ENCODE results near the gene THPO. TPM values are rescaled to one million over a fixed set of nuclear protein-coding genes. Genes with fewer than 3 reads are reported as not detected.

THPO gene
- total and polyA plus RNA-seq, 2 donors (not counting 3 experiments of a cell fraction or from before 2014, with no cell fraction given): 0.08 TPM; not detected in 1

DNA sequence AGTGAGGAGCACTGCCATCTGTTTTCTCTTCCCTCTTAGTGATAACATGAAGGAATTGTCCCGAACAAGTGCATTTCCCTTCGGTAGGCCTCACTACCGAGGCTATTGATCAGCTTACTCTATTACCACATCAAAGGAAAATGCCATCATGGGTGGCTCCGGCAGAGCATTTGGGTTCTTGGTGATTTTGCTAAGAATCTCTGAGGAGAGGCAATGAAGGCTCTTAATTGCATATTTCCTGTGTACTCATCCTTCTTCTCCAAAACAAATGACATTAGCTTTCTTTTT, 37.1 kb upstream of the THPO start:
- Histone ChIP-seq H3K36me3 (ENCODE audit: control insufficient read depth in 2 of 2, extremely low read depth in 1 of 2, insufficient read depth in 2 of 2, low read length in 2 of 2) (no peaks in the 10 kb centered on the region), H3K9ac (replicated peaks; ENCODE audit: extremely low read depth, insufficient read depth, low read length) (no peak overlapping the region), H3K4me1 (ENCODE audit: control insufficient read depth, extremely low read depth, insufficient read depth, low read length) (no peaks in the 10 kb centered on the region), H3K27ac (ENCODE audit: insufficient read depth, low read depth, low read length) (no peak overlapping the region), H3K27me3 (ENCODE audit: control insufficient read depth in 2 of 2, insufficient read depth in 2 of 2, low read length in 2 of 2) (no peaks in the 10 kb centered on the region), H3K9me3 (replicated peaks; ENCODE audit: control insufficient read depth, insufficient read depth, low read length) (no peaks in the 10 kb centered on the region), H3K79me2 (ENCODE audit: control insufficient read depth, insufficient read depth, low read length) (no peaks in the 10 kb centered on the region), H2AFZ (ENCODE audit: low read depth, low read length) (no peak overlapping the region), H4K20me1 (replicated peaks; ENCODE audit: control insufficient read depth, extremely low read depth, insufficient read depth, low read length) (no peaks in the 10 kb centered on the region), H3K4me3 (replicated peaks in 1 of 3; ENCODE audit: insufficient read depth in 1 of 3, low read depth in 1 of 3, low read length in 3 of 3) (no peak overlapping the region), H3K4me2 (ENCODE audit: insufficient read depth, low read length) (no peak overlapping the region), H3K9me1 (replicated peaks; ENCODE audit: control insufficient read depth, extremely low read depth, insufficient read depth, low read length) (no peaks in the 10 kb centered on the region)
- ChIA-PET CTCF (interaction anchor here (3.6 to 13.7 kb wide), 4 partner anchors 43 to 125 kb away, joined by 17 to 198 read pairs (median 102); no protein-coding TSS in a partner anchor), POLR2A (no interaction called here)
- intact Hi-C loops (cut with micrococcal nuclease) (no loop called here), dilution Hi-C loops (cut with MboI; ENCODE audit: extremely low pct_ligation_motif_present, low sequenced_read_pairs) (no loop called here)
- DNase-seq (ENCODE audit: low read depth, low spot score): no peak
- FAIRE-seq: no peak
- TF ChIP-seq FOS (IDR thresholded peaks at IDR 0.05; ENCODE audit: borderline replicate concordance, insufficient read depth, low read length) (no peak), MYC (IDR thresholded peaks at IDR 0.05; ENCODE audit: low read depth, low read length) (no peak), JUN (IDR thresholded peaks at IDR 0.05; ENCODE audit: borderline replicate concordance, insufficient read depth, insufficient read length, low read depth) (no peak), GATA2 (IDR thresholded peaks at IDR 0.05; ENCODE audit: insufficient read depth, insufficient read length, low read depth, low read length) (no peak), EZH2 (IDR thresholded peaks at IDR 0.05; ENCODE audit: borderline replicate concordance, low read depth, low read length, severe bottlenecking) (no peak), MAX (IDR thresholded peaks at IDR 0.05; ENCODE audit: insufficient read depth, insufficient read length) (no peak), POLR2A (IDR thresholded peaks at IDR 0.05; ENCODE audit: low read depth, low read length) (no peak), POLR2AphosphoS5 (IDR thresholded peaks at IDR 0.05; ENCODE audit: insufficient read depth, low read depth, low read length) (no peak)
- TF ChIP-seq, protein P1, sequence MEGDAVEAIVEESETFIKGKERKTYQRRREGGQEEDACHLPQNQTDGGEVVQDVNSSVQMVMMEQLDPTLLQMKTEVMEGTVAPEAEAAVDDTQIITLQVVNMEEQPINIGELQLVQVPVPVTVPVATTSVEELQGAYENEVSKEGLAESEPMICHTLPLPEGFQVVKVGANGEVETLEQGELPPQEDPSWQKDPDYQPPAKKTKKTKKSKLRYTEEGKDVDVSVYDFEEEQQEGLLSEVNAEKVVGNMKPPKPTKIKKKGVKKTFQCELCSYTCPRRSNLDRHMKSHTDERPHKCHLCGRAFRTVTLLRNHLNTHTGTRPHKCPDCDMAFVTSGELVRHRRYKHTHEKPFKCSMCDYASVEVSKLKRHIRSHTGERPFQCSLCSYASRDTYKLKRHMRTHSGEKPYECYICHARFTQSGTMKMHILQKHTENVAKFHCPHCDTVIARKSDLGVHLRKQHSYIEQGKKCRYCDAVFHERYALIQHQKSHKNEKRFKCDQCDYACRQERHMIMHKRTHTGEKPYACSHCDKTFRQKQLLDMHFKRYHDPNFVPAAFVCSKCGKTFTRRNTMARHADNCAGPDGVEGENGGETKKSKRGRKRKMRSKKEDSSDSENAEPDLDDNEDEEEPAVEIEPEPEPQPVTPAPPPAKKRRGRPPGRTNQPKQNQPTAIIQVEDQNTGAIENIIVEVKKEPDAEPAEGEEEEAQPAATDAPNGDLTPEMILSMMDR (IDR thresholded peaks at IDR 0.05; ENCODE audit: extremely low read depth in 1 of 2, insufficient read depth in 1 of 2, low read depth in 1 of 2, low read length in 2 of 2): no peak
- no TSS peak for BruUV-seq (replicated peaks)

All from endothelial cell of umbilical vein (primary cell).